AG20443 (cell line): Measurements from ENCODE around the gene FAF1.

Experiments
- DNase-seq: peaks from one replicate; pipeline ENCODE4 v3.0.0; 2012; ENCODE audit warnings: low spot score, mixed read lengths

FAF1 gene

DNA sequence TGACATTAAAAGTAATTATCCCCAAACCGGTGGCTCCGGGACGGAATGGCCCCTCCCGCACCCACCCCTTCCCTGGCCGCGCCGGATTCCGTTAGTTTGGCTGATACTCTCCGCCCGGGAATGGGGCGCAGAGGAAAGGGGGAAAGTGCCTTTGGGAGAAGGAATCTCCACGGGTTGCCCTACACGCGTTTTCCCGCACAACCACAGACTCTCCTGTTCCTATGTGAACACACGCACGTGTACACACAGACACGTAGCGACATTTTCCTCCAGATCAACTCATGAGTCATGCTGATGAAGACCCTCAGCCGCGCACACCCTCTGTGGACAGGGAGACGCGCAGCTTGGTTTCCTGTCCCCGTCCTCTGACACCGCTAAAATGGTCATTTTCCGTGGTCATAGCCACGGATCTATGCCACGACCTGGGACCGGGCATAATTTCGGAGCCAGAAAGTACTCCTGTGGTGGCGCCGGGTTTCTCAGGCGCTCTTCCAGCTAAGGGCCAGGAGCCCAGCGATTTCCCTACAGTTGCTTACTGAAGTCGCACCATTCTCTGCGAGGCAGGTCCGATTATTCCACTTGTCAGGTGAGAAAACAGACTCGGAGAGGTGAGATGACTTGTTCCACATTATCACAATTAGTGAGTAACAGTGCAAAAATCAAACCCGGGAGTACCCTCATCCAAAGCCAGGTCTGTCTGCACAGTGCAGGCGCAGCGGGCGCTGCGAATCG, 532.8 kb downstream of the FAF1 start:
- peak; percentile 20 for DNase-seq

DNA sequence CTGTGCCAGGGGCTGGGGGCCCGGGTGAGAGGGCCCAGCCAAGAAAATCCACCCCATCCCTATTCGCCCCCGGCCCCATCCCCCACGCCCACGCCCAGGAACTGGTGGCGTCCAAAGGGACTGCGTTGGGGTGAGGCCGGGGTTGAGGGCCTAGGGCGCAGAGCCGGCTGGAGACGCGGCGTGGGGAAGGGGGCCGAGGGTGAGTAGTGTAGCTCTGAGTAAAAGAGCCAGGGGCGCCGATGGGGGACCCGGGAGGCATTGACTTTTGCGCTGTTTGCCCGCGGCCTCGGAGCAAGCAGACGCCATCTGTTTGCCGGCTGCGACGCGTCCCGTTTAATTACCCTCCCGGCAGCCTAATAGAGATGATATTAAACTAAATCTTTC, 533.4 kb downstream of the FAF1 start:
- no peak for DNase-seq

DNA sequence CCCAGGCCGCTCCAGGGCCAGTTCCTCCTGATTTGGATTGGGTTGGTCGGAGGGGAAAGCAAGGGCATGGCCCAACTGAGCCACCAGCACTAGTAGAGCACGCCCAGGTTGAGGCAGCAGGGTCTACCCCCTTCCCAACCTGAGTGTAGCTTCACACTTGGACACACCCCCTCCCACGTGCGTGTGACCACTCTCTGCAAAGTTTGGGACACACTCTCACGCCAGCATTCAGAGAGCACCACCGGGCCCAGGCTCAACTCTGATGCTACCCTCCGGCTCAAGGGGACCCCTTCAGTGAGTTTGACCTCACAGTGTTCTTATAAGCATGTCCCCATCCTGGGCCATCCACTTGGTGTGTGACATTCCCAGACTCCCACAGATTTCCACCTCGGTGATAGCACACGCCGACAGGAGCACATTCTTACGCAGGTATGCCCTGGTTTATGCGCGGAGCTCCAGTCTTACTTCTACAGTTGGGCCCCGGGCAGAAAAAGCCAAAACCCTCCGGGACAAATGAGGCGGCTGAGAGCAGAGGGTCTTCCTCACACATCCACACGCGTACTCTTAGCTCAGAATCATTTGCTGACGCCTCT, 533.9 kb downstream of the FAF1 start:
- DNase-seq: peak; percentile 16

DNA sequence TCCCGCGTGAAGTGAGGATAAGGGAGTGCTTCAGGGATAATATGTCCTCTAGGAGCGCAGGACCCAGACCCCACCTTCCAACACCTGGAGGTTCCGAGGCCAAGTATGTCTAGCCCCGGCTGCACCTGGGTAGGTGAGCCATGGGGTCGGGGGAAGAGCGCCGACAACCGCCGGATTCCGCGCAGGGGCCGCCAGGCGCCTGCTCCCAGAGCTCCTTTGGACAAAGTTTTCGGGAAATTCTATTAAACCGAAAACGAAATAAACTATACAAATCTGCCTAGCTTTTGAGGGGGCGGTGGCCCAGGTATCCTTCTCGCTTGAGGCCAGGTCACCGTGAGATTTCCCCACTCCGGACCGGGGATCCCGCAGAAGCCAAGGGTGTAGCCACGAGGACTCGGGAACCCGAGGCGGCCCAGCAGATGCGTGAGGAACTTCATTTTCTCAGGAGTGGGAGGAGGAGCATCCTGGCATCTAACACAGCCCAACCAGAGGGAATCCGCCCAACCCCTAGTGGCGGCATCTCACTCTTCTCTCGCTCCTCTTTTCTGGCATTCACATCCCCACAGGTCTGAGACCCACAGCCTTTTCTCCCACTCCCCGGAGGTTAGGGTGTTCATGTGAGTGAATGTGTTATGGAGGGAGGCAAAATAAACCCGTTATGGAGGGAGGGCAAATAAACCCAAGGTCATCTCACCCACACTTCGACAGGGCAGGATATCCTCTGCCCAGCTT, 534.5 kb downstream of the FAF1 start:
- DNase-seq: peak; percentile 57

DNA sequence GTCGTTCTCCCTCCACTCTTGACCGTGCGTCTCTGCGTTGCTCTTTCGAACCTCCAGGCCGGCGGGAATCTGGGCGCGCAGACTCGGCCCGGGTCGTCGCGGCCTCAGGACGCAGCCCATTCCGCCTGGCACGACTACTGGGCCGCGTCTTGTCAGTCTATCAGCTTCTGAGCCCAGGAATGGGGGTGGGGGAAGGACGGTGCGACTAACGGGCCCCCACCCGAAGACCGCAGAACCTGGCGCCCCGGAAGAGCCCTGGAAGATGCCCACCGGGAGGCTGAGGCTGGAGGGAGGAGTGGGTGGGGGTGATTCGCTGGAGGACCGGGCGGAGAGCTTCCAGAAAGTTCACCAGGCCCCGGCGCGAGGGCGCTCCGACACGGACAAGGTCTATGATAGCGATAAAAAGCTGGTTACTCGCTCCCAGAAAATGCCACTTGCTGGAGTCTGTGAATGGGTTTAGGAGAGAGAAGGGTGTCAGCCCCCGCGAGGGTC, 535.1 kb downstream of the FAF1 start:
- peak; percentile 21 for DNase-seq

DNA sequence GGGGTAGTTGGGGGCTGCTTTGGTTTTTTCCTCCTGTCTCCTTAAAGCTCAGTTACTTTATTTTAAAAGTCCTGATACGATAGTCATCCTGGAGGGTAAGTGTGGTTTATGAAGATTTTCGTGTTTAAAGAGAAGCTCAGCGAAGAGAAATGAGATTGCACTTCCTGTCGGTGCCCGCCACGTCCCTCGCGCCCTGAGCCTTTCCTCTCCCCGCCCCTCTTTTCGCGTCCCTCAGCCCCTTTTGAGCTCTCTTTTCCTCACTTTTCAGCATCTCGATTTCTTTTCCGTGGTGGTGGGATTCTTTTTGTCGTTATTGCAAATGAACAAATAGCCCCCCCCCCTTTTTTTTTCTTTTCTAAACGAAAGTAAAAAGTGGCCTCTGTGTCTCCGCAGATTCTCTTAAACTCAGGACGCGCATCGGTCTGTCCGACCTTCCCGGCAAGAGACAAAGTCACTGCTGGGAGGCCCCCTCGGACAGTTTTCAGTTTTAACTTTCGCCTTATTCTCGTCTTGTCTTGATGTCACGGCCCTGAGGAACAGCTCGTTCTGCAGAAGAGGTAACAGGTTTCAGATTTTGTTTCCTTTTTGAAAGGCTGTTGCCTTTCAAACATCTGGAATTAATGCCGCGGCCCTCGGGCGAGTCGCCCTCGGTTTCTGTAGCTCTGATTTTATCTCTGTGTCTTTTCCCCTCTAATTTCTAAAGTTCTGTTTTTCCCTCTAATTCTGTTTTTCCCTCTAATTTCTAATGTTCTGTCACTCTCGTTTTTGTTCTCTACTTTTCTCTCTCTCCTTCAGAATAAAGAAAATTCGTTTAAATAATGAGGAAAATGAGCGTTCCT, 535.8 kb downstream of the FAF1 start:
- DNase-seq: peak; percentile 31

DNA sequence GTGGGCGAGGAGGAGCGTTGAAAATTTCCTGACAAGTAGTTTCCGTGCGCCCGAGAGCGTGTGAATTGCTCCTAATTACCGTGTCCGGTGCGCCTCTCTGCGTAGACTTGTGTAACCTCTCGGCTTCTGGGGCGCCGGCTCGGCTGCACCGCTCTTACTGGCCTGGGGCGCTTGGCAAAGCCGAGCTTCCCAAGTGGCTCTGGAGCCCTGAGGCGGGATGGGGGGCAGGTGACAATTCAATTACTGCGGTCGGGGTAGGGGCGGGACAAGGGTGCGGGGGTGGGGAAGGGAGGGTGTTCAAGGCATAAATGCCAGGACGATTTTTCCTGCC, 536.4 kb downstream of the FAF1 start:
- DNase-seq: peak; percentile 55

DNA sequence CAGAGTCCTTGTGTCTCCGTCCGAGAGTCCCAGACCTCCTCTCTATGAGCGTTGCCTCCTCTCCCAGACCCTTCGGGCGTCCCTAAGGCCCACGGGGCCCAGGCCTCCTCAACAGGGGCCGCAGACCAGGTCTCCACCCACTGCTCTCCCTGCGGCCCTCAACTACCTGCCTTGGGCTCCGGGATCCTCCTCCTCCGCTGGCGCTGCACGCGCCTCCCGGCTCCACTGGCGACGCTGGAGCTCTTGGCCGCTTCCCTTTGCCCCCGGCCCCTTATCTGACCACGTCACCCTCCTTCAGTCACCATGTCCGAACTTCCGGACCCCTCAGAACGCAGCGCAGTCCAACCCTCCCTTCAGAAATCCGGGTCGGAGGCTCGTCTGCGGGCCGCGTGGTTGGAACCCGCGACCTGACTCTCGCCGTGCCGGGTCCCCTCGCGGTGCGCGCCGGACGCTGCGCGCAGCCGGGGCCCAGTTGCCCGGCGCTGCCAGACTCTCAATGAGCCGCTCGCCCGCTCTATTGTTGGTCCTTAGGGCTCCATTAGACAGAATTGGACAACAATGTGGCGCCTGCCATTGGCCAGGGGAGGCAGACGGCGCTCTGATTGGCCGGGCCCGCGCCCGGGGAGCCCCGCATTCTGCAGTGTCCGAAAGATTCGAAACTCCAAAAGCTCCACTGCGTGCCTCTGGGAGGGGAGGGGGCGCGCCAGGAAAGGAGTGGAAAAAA, 537.0 kb downstream of the FAF1 start, which contains the start of gene DMRTA2:
TSS of gene DMRTA2 (minus strand) at position 498 of the 724 bp plus-strand sequence. CDS start 1,907 bp downstream, outside the sequence.
- peak; percentile 70 for DNase-seq

DNA sequence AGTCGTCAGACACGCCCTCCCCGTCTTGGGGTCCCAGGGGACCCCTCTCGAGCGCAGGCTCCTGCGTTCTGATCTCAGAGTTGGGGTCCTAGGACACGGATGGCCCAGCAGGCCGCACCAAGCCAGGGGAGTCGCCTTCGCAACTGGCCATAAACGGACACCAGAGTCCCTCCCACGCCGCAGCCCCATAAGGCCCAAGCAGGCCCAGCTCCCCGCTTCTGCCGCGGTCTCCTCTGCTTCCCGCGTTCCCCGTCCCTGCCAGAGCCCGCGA, 537.5 kb downstream of the FAF1 start:
- no peak for DNase-seq

DNA sequence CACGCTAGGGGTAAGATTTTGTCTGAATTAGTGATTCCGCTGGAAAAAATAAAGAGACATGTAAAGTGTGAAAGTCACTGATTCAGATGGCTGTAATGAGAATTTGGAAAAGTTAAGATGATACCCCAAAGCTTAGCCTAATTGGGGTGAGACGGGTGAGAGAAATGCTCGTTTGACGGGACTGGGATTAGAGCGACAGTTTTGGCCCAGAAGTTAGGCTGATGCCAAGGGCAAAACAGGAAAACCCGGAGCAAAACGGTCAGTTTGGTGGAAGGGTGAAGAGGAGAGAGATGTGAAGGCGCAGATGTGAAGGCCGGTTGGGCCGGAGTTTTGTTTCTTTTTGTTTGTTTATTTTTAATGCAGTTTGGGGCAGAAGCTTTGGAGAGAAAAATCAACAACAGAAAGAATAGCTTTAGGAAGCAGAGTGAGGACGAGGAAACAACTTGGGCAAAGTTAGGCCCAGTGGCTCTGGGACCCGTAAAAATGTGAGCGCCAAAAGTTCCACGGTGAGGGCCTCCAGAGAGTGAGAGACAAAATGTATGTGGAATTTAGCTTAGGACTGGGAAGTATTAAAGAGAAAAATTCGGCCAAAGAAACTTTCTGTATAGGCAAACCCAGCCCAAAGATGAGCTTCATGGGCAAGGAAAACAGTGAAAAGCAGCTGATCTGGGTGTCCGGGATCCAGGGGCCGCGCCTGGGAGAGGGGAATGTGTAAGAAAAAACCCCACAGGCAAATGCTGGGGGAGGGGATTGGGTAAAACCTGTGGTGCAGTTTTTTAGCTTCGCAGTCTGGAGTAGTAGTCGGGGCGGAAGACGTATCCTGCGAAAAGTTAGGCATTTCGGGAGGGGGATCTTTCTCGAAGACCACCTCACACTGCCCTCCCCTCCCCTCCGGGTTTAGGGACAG, 538.0 kb downstream of the FAF1 start:
- DNase-seq: no peak

DNA sequence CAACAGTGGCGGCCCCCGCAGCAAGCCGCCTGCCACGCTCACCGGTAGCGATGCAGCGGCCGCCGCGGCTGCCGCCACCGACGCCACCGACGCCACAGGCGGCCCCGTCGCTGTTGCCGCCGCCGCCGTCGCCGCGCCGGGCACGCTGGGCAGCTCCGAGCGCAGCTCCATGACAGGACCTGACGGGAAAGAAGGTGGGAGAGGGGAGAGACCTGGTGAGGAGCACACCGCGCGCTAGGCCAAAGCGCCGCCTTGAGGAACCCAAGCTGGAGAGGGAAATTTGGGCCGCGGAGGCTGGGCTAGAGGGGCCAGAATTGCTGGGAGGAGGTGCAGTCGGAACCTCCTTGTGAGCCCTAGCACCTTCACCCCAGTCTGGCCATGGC, 538.7 kb downstream of the FAF1 start:
- DNase-seq: no peak

DNA sequence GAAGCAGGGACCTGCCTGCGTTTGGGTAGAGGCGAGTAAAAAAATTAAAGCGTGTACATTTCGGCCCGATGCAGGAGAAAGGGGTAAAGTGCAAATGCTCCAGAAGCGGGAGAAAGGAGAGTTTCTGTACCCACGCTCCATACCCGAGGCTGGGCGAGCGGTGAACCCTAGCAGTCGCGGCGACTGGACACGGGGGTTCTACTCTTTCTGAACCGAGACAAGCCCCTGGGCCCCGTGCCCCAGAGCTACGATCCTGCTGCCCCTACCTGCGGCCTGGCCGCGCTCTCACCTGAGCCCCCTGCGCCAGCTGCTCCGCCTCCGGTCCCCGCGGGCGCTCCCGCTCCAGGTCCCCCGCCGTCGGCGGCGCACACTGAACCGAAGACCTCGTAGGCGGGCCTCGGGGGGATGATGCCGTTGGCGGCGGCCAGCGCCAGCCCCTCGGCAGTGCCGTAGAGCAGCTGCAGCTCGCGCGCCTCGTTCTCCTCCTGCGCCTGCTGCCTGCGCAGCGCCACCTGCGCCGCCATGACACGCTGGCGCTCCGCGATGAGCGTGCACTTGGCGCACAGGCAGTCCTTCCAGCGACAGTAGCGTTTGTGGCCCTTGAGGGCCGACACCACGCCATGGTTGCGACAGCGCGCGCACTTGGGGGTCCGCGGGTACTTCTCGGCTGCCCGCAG, 539.2 kb downstream of the FAF1 start:
- no peak for DNase-seq

DNA sequence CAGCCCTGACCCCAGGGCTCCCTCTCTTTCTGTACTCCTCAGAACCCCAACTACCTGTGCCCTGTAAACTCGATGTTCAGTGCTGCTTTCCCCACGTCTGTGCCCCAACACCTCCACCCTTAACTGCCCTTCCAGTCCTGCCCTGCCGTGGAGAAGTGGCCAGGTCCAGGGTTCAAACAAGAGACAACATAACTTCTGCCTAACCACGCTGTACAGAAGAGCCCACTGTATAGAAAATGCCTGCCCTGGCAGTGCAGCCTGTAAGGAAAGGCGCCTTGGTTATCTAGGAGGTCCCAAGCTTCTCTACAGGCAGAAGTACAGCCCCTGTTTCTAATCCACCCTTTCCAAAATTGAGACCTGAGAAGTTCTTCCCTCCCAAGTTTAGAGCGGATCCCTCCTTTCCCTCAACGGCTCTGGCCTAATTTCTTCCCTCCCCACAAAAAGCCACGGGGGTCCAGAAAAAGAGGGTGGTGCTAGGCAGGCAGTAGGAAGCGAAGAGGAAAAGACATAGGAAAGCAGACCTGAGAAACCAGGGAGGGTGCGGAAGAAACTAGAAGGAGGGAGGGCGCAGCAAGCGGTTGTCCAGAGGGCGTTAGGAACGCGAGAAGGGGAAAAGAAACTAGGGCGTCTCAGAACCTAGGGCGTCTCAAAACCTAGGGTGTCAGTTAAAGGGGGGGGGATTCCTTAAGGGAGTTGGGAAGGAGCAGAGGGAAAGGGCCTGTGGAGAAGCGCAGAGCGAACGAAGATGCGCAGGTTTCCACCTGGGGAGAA, 540.0 kb downstream of the FAF1 start:
- DNase-seq: peak; percentile 10

DNA sequence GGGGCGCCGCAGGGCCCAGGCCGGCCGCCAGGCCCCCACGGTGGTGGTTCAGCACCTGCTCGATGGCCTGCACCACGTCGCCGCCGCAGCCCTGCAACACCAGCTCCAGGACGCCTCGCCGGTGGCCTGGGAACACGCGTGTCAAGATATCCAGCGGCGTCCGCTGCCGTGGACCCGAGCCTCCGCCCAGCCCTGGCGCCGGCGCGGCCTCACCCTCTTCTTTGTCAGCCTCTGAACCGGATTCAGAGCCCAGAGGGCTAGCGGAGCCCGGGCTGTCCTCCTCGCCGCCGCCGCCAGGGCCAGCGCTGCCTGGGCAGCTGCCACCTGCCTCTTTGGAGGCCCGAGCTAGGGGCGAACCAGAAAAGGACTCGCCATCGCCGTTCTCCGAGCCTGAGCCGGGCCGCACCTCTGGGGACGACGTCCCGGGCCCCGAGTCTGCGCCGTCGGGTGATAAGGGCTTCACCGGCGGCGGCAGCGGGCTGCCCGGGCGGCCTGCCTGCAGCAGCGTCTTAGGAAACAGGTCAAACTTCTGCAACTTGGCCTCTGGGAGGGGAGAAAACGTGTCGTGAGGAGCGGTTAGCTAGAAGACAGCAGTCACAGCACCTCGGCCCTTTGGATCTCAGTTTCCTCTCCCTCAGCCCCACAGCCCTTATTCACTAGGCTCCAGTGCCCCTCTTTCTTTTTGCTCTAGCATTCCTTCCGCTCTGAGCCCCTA, 540.7 kb downstream of the FAF1 start:
- peak; percentile 61 for DNase-seq

DNA sequence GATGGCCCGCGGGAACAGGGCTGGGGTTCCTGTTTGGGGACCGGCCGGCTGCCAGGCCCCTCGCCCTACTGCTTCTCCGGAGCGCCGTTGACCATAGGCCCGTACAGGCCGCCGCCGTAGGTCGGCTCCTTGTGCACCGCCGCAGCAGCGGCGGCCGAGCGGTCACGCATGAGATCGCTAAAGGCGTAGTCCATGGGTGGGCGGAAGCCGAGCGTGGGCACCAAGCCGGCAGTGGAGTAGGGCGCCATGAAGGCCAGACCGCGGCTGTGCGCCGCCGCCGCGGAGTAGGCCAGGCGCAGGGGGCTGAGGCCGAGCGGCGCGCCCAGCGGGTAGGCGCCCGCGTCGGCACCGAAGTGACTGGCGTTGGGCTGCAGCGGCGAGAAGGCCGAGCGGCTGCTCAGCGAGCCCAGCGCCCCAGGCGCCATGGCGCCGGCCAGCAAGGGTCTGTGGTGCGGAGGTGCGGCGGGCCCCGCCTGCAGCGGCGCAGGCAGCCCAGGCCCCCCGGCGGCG, 541.4 kb downstream of the FAF1 start:
- peak; percentile 45 for DNase-seq

DNA sequence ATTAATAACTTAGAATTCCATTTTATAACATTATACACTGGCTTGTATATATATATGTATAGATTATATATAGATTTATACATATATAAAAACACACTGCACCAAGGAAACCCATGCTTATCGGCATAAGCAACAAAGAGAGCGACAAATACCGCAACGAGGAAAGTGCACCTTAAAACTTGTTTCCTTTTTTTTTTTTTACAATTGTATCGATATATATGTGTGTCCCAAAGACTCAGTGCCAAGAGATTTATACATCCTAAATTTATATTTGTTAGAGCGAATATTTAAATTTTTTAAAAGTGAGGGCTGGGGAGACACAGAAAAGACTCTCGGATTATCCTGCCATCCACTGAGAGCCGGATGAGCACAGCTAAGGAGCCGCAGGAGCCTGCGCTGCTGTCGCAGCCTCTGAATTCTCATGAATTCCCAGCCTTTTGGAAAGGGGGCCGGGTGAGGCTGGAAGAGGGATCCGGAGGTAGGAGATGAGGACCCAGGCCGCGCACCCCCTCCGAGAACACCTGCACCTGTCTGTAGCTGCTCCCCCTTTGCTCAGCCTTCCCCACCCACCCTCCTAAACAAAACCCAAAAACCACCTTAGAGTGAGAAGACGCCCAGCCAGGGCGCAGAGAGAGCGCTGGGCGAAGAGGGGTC, 542.0 kb downstream of the FAF1 start:
- DNase-seq: no peak

DNA sequence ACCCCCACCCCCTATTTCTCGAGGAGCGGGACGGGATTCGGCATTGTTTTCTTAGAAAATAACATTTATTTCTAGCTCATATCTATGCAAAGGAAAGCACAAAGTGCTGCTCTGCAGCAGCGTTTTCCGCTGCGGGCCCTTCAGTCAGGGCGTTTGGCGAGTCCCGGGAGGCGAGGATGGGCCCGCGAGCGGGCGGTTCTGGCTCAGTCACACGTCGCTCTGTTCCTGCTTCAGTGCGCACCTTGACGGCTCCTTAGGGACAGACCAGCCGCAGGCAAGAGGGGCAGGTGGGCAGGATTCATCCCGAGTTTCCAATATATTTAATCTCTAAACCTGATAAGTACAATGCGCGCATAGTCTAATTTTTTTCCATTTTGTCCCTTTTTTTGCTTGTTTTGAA, 542.6 kb downstream of the FAF1 start:
- DNase-seq: no peak
